Activated T-cell treated with anti-CD3 and anti-CD28 coated beads, Interleukin-2, amount 50 U/mL, for 4 hours (primary cell): ENCODE measurements around the gene ADSL. TPM values are rescaled to one million over a fixed set of nuclear protein-coding genes. Genes with fewer than 3 reads are reported as not detected.
A peak's percentile ranks its signal among the peaks of the same experiment; 100 is the strongest.

Experiments
- ATAC-seq, 2 donors: fragments of 200-7000 bp; cut with Tn5 transposase; one replicate each; pipeline ENCODE4 v1.10.0; 2021
- DNase-seq: peaks from one replicate; pipeline ENCODE4 v3.0.0-alpha.2; 2020
- H3K27me3 Mint-ChIP-seq: one replicate; pipeline ENCODE4 v1.8.0; 2021; ENCODE audit warnings: low read depth, mixed read lengths
- H3K36me3 Mint-ChIP-seq: one replicate; pipeline ENCODE4 v1.8.0; 2022; ENCODE audit warnings: mixed read lengths; ENCODE audit not compliant: insufficient read depth
- H3K4me1 Mint-ChIP-seq: one replicate; pipeline ENCODE4 v1.8.0; 2021; ENCODE audit warnings: low read depth, mixed read lengths
- H3K4me3 Mint-ChIP-seq: one replicate; pipeline ENCODE4 v1.8.0; 2021; ENCODE audit warnings: mild to moderate bottlenecking, moderate library complexity, mixed read lengths
- H3K9me3 Mint-ChIP-seq: one replicate; pipeline ENCODE4 v1.8.0; 2021; ENCODE audit warnings: mixed read lengths
- total RNA-seq, 3 donors: library from RNA; stranded (reverse); gene quantifications; one replicate each; pipeline ENCODE4 v1.2.1, GENCODE V29; 2021

The ADSL gene
- total RNA-seq, 3 donors from 2014 or later, result 183 to 218 (median 204) TPM

GRCh38 chr22:40418366-40419201 lies 72.3 kb downstream of the ADSL start:
- ATAC-seq, result peak; percentile 26 to 27
- no peak for DNase-seq
- no peaks in the 10 kb centered on the region for H3K27me3 Mint-ChIP-seq
- H3K4me3 Mint-ChIP-seq, result no peak overlapping the region
- H3K36me3 Mint-ChIP-seq, result peaks cover 26% of the 10 kb centered on the region
- H3K4me1 Mint-ChIP-seq, result peaks cover 24% of the 10 kb centered on the region
- H3K9me3 Mint-ChIP-seq, result no peaks in the 10 kb centered on the region

- peaks cover 20% of the 10 kb centered on the region for H3K4me1 Mint-ChIP-seq
- no peaks in the 10 kb centered on the region for H3K9me3 Mint-ChIP-seq
- H3K36me3 Mint-ChIP-seq, result peaks cover 27% of the 10 kb centered on the region
- H3K27me3 Mint-ChIP-seq, result no peaks in the 10 kb centered on the region
- ATAC-seq (no peak), DNase-seq (no peak)
- H3K4me3 Mint-ChIP-seq, result no peak overlapping the region
Observed at GRCh38 chr22:40419718-40420117, 73.4 kb downstream of the ADSL start.

GRCh38 chr22:40420341-40421081 lies 74.2 kb downstream of the ADSL start:
- no peak for DNase-seq
- Mint-ChIP-seq H3K4me3 (no peak overlapping the region), H3K36me3 (peaks cover 31% of the 10 kb centered on the region), H3K4me1 (peaks cover 12% of the 10 kb centered on the region), H3K27me3 (no peaks in the 10 kb centered on the region), H3K9me3 (no peaks in the 10 kb centered on the region)
- no peak for ATAC-seq

- peaks cover 31% of the 10 kb centered on the region for H3K36me3 Mint-ChIP-seq
- ATAC-seq (no peak), DNase-seq (no peak)
- peaks cover 7% of the 10 kb centered on the region for H3K4me1 Mint-ChIP-seq
- H3K4me3 Mint-ChIP-seq, result no peak overlapping the region
- no peaks in the 10 kb centered on the region for H3K9me3 Mint-ChIP-seq
- no peaks in the 10 kb centered on the region for H3K27me3 Mint-ChIP-seq
Observed at GRCh38 chr22:40421082-40421350, 74.7 kb downstream of the ADSL start.

GRCh38 chr22:40421941-40422340 lies 75.6 kb downstream of the ADSL start:
- ATAC-seq (no peak), DNase-seq (no peak)
- Mint-ChIP-seq H3K36me3 (peaks cover 36% of the 10 kb centered on the region), H3K27me3 (no peaks in the 10 kb centered on the region), H3K4me1 (peaks cover 4% of the 10 kb centered on the region), H3K4me3 (no peak overlapping the region), H3K9me3 (no peaks in the 10 kb centered on the region)

GRCh38 chr22:40422558-40423309 lies 76.4 kb downstream of the ADSL start:
- Mint-ChIP-seq H3K27me3 (no peaks in the 10 kb centered on the region), H3K4me3 (no peak overlapping the region), H3K4me1 (peaks cover 4% of the 10 kb centered on the region), H3K36me3 (peaks cover 44% of the 10 kb centered on the region), H3K9me3 (no peaks in the 10 kb centered on the region)
- ATAC-seq (no peak), DNase-seq (no peak)

GRCh38 chr22:40423310-40423688 lies 77.0 kb downstream of the ADSL start:
- Mint-ChIP-seq H3K4me3 (no peak overlapping the region), H3K4me1 (peaks cover 4% of the 10 kb centered on the region), H3K27me3 (no peaks in the 10 kb centered on the region), H3K9me3 (no peaks in the 10 kb centered on the region), H3K36me3 (peaks cover 45% of the 10 kb centered on the region)
- ATAC-seq (no peak), DNase-seq (no peak)

- Mint-ChIP-seq H3K4me1 (peaks cover 6% of the 10 kb centered on the region), H3K9me3 (no peaks in the 10 kb centered on the region), H3K4me3 (no peak overlapping the region), H3K36me3 (peaks cover 47% of the 10 kb centered on the region), H3K27me3 (no peaks in the 10 kb centered on the region)
- ATAC-seq (no peak), DNase-seq (no peak)
Observed at GRCh38 chr22:40423882-40424640, 77.8 kb downstream of the ADSL start.

- peaks cover 47% of the 10 kb centered on the region for H3K36me3 Mint-ChIP-seq
- H3K9me3 Mint-ChIP-seq, result no peaks in the 10 kb centered on the region
- H3K4me1 Mint-ChIP-seq, result peaks cover 10% of the 10 kb centered on the region
- H3K27me3 Mint-ChIP-seq, result no peaks in the 10 kb centered on the region
- ATAC-seq, result no peak
- H3K4me3 Mint-ChIP-seq, result no peak overlapping the region
- no peak for DNase-seq
Observed at GRCh38 chr22:40425082-40425481, 78.8 kb downstream of the ADSL start.

GRCh38 chr22:40426594-40427333 lies 80.5 kb downstream of the ADSL start:
- ATAC-seq (no peak), DNase-seq (no peak)
- no peaks in the 10 kb centered on the region for H3K9me3 Mint-ChIP-seq
- H3K27me3 Mint-ChIP-seq, result no peaks in the 10 kb centered on the region
- H3K4me1 Mint-ChIP-seq, result peaks cover 15% of the 10 kb centered on the region
- peaks cover 53% of the 10 kb centered on the region for H3K36me3 Mint-ChIP-seq
- no peak overlapping the region for H3K4me3 Mint-ChIP-seq

GRCh38 chr22:40428796-40429195 lies 82.5 kb downstream of the ADSL start:
- no peak for DNase-seq
- Mint-ChIP-seq H3K36me3 (peaks cover 38% of the 10 kb centered on the region), H3K27me3 (no peaks in the 10 kb centered on the region), H3K4me3 (no peak overlapping the region), H3K4me1 (peaks cover 16% of the 10 kb centered on the region), H3K9me3 (no peaks in the 10 kb centered on the region)
- ATAC-seq, result no peak

GRCh38 chr22:40429481-40429880 lies 83.2 kb downstream of the ADSL start:
- ATAC-seq (no peak), DNase-seq (no peak)
- no peak overlapping the region for H3K4me3 Mint-ChIP-seq
- H3K4me1 Mint-ChIP-seq, result peaks cover 20% of the 10 kb centered on the region
- no peaks in the 10 kb centered on the region for H3K27me3 Mint-ChIP-seq
- no peaks in the 10 kb centered on the region for H3K9me3 Mint-ChIP-seq
- H3K36me3 Mint-ChIP-seq, result peaks cover 38% of the 10 kb centered on the region

- Mint-ChIP-seq H3K9me3 (no peaks in the 10 kb centered on the region), H3K4me3 (no peak overlapping the region), H3K4me1 (peaks cover 25% of the 10 kb centered on the region), H3K36me3 (peaks cover 35% of the 10 kb centered on the region), H3K27me3 (no peaks in the 10 kb centered on the region)
- DNase-seq (no peak), ATAC-seq (no peak)
Observed at GRCh38 chr22:40430991-40431390, 84.7 kb downstream of the ADSL start.
